Cardiac fibroblast (primary cell): ENCODE results near the gene TCF7L1.

Source experiments
- DNase-seq, 2 donors: peaks; one replicate each; pipeline versions ENCODE4 v3.0.0 to v3.0.0-alpha.2; 2010; ENCODE audit warnings: low read depth in 2 of 2
- H3K4me3 ChIP-seq, 2 donors: replicated peaks in 1 of 2; 1 replicate in 1 of 2; 2 replicates in 1 of 2; pipeline ENCODE4 v1.5.1; 2011; ENCODE audit warnings: low read depth in 2 of 2, low read length in 2 of 2, mild to moderate bottlenecking in 2 of 2, moderate library complexity in 1 of 2
- CTCF ChIP-seq: IDR thresholded peaks from one replicate; pipeline ENCODE4 v1.5.1; 2011; ENCODE audit warnings: low read depth, mild to moderate bottlenecking, low read length, inconsistent platforms

TCF7L1 gene

DNA sequence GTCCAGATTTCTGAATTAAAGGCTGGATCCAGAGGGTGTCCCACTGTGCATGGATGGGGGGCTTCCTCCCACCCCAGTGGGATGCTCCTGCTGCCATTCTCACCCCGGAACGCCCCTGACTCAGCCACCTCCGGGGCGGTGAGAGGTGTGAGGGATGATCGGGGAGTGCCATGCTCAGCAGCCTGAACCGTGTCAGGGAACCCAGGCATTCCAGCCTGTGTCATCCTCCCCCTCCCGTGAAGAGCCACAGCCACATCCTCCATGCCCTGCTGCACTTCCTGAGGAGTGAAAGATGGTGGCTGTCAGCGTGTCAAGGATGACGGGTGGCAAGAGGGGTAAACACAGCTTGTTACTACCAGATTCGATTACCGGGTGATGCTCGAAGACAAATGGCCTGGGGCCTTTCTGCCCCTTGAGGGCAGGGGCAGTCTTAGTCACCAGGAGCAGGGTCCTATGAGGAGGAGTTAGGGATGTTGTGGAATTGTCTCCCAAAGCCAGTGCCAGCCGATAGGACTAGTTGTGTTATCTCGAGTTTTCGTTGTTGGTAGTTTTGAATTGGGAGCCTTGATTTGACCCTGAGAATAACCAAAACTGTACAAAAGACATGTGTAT lies 80.8 kb downstream of the TCF7L1 start:
- TF ChIP-seq CTCF: no peak
- no peak overlapping the region for H3K4me3 ChIP-seq
- no peak for DNase-seq

DNA sequence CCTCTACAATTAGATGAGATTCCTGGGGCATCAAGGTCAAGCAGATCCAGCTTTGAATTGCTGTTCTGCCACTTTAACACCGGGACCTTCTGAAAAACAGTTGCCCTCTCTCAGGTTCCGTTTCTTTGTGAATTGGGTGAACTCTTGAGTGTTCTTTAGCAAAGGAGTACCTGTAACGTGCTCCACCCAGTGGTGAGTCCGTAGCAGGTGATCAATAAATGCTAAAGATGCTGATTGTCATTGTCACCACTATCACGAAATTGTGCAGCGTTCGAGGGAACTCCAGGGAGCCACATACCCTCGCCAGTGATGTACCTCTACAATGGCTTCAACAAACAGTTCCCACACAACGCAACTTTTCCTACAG lies 81.9 kb downstream of the TCF7L1 start:
- H3K4me3 ChIP-seq: no peak overlapping the region

GRCh38 chr2:85215448-85216401 lies 82.5 kb downstream of the TCF7L1 start:
- no peak for TF ChIP-seq CTCF
- DNase-seq: peak; percentile 31 to 78
- H3K4me3 ChIP-seq: no peak overlapping the region

More for the DNA sequence above, 81.9 kb downstream of the TCF7L1 start:
- DNase-seq: no peak
- no peak for TF ChIP-seq CTCF

- TF ChIP-seq CTCF: no peak
- no peak overlapping the region for H3K4me3 ChIP-seq
These were observed 83.7 kb downstream of the TCF7L1 start for GRCh38 chr2:85216927-85217326.

GRCh38 chr2:85221067-85221691 lies 88.0 kb downstream of the TCF7L1 start:
- peak in 1 of 2 donors; percentile 17 for DNase-seq
- no peak overlapping the region for H3K4me3 ChIP-seq
- TF ChIP-seq CTCF: no peak

More at GRCh38 chr2:85216927-85217326, 83.7 kb downstream of the TCF7L1 start:
- no peak for DNase-seq

GRCh38 chr2:85222792-85223191 lies 89.6 kb downstream of the TCF7L1 start:
- no peak for TF ChIP-seq CTCF

More at GRCh38 chr2:85222792-85223191, 89.6 kb downstream of the TCF7L1 start:
- DNase-seq: peak; percentile 15 to 26
- H3K4me3 ChIP-seq: no peak overlapping the region
